Esophagus squamous epithelium (tissue), 4 donors: Measurements from ENCODE around the gene HMGN3.

Source experiments
- POLR2A ChIP-seq, 4 donors: fragments of 450-650 bp; IDR thresholded peaks; one replicate each; pipeline ENCODE4 v1.6.1; 2017; ENCODE audit warnings: antibody characterized with exemption in 4 of 4, mild to moderate bottlenecking in 4 of 4, moderate library complexity in 3 of 4
- TF ChIP-seq, protein P1 (sequence below), 6 experiments: fragments of 450-650 bp in 4 of 6; fragments of 200-600 bp in 2 of 6; sonication (generic) in 2 of 6; IDR thresholded peaks; one replicate each; pipeline ENCODE4 v1.5.1; 2016 to 2019; ENCODE audit warnings: antibody characterized with exemption in 6 of 6, mild to moderate bottlenecking in 4 of 6, moderate library complexity in 4 of 6

- no peak for TF ChIP-seq POLR2A (IDR thresholded peaks at IDR 0.05)
- TF ChIP-seq, protein P1, sequence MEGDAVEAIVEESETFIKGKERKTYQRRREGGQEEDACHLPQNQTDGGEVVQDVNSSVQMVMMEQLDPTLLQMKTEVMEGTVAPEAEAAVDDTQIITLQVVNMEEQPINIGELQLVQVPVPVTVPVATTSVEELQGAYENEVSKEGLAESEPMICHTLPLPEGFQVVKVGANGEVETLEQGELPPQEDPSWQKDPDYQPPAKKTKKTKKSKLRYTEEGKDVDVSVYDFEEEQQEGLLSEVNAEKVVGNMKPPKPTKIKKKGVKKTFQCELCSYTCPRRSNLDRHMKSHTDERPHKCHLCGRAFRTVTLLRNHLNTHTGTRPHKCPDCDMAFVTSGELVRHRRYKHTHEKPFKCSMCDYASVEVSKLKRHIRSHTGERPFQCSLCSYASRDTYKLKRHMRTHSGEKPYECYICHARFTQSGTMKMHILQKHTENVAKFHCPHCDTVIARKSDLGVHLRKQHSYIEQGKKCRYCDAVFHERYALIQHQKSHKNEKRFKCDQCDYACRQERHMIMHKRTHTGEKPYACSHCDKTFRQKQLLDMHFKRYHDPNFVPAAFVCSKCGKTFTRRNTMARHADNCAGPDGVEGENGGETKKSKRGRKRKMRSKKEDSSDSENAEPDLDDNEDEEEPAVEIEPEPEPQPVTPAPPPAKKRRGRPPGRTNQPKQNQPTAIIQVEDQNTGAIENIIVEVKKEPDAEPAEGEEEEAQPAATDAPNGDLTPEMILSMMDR (IDR thresholded peaks at IDR 0.05): no peak
These were observed 35.4 kb upstream of the HMGN3 start for GRCh38 chr6:79269877-79270276.
